Cardiac fibroblast (primary cell): ENCODE measurements around the gene GINS2.

ENCODE experiments used
- DNase-seq, 2 donors: peaks; one replicate each; pipeline versions ENCODE4 v3.0.0 to v3.0.0-alpha.2; 2010; ENCODE audit warnings: low read depth in 2 of 2
- H3K4me3 ChIP-seq, 2 donors: replicated peaks in 1 of 2; 1 replicate in 1 of 2; 2 replicates in 1 of 2; pipeline ENCODE4 v1.5.1; 2011; ENCODE audit warnings: low read depth in 2 of 2, low read length in 2 of 2, mild to moderate bottlenecking in 2 of 2, moderate library complexity in 1 of 2
- TF ChIP-seq, protein P1 (sequence below): IDR thresholded peaks from one replicate; pipeline ENCODE4 v1.5.1; 2011; ENCODE audit warnings: low read depth, mild to moderate bottlenecking, low read length, inconsistent platforms

GINS2 gene

DNA sequence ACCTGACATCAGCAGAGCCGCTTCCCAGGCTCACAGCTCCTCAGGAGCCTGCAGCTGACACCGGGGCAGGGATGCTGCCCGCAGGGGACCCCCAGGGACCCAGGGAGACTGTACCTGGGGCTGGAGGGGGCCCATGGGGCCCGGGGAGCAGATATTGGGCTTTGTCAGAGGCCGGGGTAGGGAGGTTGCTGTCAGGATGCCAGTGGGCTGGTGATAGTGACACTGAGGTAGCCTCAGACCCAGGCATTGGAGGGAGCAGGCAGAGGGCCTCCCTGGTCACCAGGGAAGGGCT lies 60.5 kb downstream of the GINS2 start:
- H3K4me3 ChIP-seq: no peak overlapping the region
- TF ChIP-seq, protein P1, sequence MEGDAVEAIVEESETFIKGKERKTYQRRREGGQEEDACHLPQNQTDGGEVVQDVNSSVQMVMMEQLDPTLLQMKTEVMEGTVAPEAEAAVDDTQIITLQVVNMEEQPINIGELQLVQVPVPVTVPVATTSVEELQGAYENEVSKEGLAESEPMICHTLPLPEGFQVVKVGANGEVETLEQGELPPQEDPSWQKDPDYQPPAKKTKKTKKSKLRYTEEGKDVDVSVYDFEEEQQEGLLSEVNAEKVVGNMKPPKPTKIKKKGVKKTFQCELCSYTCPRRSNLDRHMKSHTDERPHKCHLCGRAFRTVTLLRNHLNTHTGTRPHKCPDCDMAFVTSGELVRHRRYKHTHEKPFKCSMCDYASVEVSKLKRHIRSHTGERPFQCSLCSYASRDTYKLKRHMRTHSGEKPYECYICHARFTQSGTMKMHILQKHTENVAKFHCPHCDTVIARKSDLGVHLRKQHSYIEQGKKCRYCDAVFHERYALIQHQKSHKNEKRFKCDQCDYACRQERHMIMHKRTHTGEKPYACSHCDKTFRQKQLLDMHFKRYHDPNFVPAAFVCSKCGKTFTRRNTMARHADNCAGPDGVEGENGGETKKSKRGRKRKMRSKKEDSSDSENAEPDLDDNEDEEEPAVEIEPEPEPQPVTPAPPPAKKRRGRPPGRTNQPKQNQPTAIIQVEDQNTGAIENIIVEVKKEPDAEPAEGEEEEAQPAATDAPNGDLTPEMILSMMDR: no peak
- no peak for DNase-seq

DNA sequence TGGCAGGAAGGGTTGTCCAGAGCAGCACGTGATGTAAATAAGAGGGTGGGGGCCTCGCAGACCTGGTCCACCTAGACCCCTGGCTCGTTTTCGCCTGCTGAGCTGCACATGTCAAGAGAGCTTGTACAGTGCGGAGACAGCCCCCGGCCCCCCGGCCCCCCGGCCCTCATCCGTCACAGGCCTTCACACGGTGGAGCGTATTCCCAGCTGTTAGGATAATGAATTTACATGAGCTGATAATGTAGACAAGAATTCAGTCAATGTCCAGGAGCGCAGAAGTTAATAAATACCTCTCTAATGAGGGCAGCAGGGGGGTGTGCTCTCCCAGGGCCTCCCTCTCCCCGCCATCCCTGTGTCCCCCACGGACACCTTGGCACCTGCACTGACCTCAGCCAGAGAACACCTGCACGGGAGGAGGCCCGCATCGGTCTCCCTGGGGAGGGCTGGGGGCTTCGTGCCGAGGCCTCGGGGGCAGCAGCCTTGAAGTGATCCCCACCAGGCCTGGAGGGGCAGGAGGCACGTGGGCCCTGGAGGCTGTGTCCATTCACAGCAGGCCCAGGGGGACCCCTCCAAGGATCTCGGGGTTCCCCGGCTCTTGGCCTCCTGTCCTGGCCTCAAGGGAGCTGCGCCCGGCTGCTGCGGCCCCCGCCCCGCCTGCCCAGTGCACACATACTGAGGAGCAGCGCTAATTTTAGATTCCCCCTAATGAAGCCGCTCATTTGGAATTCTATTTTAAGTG lies 61.1 kb downstream of the GINS2 start:
- no peak for DNase-seq
- no peak overlapping the region for H3K4me3 ChIP-seq
- TF ChIP-seq, protein P1: no peak

DNA sequence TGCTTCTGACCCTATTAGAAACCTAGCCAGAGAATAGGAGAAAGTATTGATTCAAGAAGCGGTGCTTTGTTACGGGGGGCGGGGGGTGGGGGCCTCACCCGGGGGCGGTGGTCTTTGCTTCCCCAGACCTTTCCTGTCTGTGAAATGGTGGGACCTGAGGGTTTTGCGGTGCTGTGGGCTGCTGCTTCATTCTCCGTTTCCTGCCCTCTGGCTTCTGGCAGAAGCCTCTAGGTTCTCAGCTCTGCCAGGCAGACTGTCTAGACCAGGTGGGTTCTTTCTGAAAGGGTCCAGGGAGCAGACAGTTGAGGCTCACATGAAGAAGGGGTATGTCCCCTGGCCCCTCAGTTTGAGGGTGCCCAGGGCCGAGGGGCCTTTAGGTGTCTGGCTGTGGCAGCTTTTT lies 61.7 kb downstream of the GINS2 start:
- no peak overlapping the region for H3K4me3 ChIP-seq
- no peak for DNase-seq
- TF ChIP-seq, protein P1: no peak
